ENCODE measurements around the gene FAM180A. TPM values are rescaled to one million over a fixed set of nuclear protein-coding genes. Genes with fewer than 3 reads are reported as not detected.
"Not testable (repeated sequence)": the region's sequence is repeated elsewhere in the genome, so short reads cannot be mapped to it uniquely, and the experiment has no call there.

FAM180A gene
- polyA plus RNA-seq, 1 experiment, result 5.5 TPM

DNA sequence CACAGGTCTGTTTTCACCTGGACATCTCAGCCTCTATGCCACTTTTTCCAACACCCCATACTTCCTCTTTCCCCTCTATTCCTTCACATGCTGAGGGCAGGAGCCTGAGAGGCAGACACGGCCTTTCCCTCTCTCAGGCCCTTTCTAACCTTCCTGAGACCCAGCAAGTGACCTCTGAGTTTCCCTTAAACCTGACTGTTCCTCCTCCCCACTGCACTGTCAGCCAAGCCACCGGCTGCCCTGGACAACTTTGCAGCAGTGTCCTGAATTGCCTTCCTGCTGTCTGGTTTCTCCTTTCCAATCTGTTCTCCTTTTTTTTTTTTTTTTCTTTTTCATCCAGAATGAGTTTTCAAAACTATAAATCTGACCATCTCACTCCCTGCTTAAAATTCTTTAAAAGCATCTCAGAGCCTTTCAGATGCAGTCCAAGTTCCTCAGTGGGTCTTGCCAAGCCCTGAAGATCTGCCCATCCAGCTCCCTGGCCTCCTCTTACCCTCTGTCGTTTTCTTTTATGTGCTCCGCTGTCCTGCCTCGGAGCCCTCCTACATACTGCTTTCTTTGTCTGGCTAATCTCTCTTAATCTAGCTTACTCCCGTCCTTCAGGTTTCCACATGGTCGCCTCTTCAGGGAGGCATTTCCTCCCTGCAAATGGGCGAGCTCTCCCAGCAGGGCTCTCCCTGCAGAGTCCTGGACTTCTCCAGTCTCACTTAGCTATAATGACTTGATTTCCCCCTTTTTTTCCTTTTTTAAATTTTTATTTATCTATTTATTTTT is 51.1 kb downstream of the FAM180A start:
- ChIA-PET POLR2A (no interaction called here), CTCF (no interaction called here)
- Histone ChIP-seq H3K27ac (ENCODE audit: low read depth, low read length) (no peak overlapping the region), H3K27me3 (ENCODE audit: control insufficient read depth, insufficient read depth, low read length) (no peaks in the 10 kb centered on the region), H3K4me3 (ENCODE audit: low read depth, low read length) (no peak overlapping the region), H3K9me3 (ENCODE audit: control insufficient read depth, insufficient read depth, low read length) (no peaks in the 10 kb centered on the region)
- no peak for TF ChIP-seq CTCF (IDR thresholded peaks at IDR 0.05; ENCODE audit: low read depth, low read length)
- DNase-seq (ENCODE audit: low read depth, low spot score), result no peak

GRCh38 chr7:135693558-135693957 is 55.1 kb downstream of the FAM180A start:
- CTCF ChIA-PET, result interaction anchor here (0.7 kb wide), 1 partner anchor 20 kb away, joined by 3 read pairs; no protein-coding TSS in a partner anchor
- H3K4me3 ChIP-seq (ENCODE audit: low read depth, low read length), result no peak overlapping the region
- DNase-seq (ENCODE audit: low read depth, low spot score), result no peak

GRCh38 chr7:135692606-135693005 is 56.0 kb downstream of the FAM180A start:
- H3K27ac ChIP-seq (ENCODE audit: low read depth, low read length); CTCF ChIA-PET; POLR2A ChIA-PET; DNase-seq (ENCODE audit: low read depth, low spot score); H3K4me3 ChIP-seq (ENCODE audit: low read depth, low read length); H3K9me3 ChIP-seq (ENCODE audit: control insufficient read depth, insufficient read depth, low read length); H3K27me3 ChIP-seq (ENCODE audit: control insufficient read depth, insufficient read depth, low read length): not testable (repeated sequence)

More at GRCh38 chr7:135693558-135693957, 55.1 kb downstream of the FAM180A start:
- TF ChIP-seq CTCF (IDR thresholded peaks at IDR 0.05; ENCODE audit: low read depth, low read length), result no peak
- POLR2A ChIA-PET, result no interaction called here
- no peaks in the 10 kb centered on the region for H3K27me3 ChIP-seq (ENCODE audit: control insufficient read depth, insufficient read depth, low read length)
- H3K27ac ChIP-seq (ENCODE audit: low read depth, low read length), result no peak overlapping the region
- H3K9me3 ChIP-seq (ENCODE audit: control insufficient read depth, insufficient read depth, low read length), result no peaks in the 10 kb centered on the region

- no peak for DNase-seq (ENCODE audit: low read depth, low spot score)
Observed at GRCh38 chr7:135692055-135692454, 56.6 kb downstream of the FAM180A start.

GRCh38 chr7:135690566-135690965 is 58.0 kb downstream of the FAM180A start:
- DNase-seq (ENCODE audit: low read depth, low spot score), result peak; percentile 23
- TF ChIP-seq CTCF (IDR thresholded peaks at IDR 0.05; ENCODE audit: low read depth, low read length), result no peak
- Histone ChIP-seq H3K9me3 (ENCODE audit: control insufficient read depth, insufficient read depth, low read length) (no peaks in the 10 kb centered on the region), H3K27ac (ENCODE audit: low read depth, low read length) (no peak overlapping the region), H3K4me3 (ENCODE audit: low read depth, low read length) (no peak overlapping the region), H3K27me3 (ENCODE audit: control insufficient read depth, insufficient read depth, low read length) (no peaks in the 10 kb centered on the region)
- POLR2A ChIA-PET, result interaction anchor here (0.7 kb wide), 1 partner anchor 44 kb away, joined by 10 read pairs; no protein-coding TSS in a partner anchor
- CTCF ChIA-PET, result interaction anchor here (1.7 kb wide), 1 partner anchor 18 kb away, joined by 10 read pairs; no protein-coding TSS in a partner anchor

More at GRCh38 chr7:135692055-135692454, 56.6 kb downstream of the FAM180A start:
- POLR2A ChIA-PET, result no interaction called here
- CTCF ChIA-PET, result no interaction called here
- Histone ChIP-seq H3K27ac (ENCODE audit: low read depth, low read length) (no peak overlapping the region), H3K9me3 (ENCODE audit: control insufficient read depth, insufficient read depth, low read length) (no peaks in the 10 kb centered on the region), H3K4me3 (ENCODE audit: low read depth, low read length) (no peak overlapping the region), H3K27me3 (ENCODE audit: control insufficient read depth, insufficient read depth, low read length) (no peaks in the 10 kb centered on the region)
- no peak for TF ChIP-seq CTCF (IDR thresholded peaks at IDR 0.05; ENCODE audit: low read depth, low read length)
